Posterior vena cava (tissue), 2 donors: Measurements from ENCODE around the gene TMEM52. TPM values are rescaled to one million over a fixed set of nuclear protein-coding genes. Genes with fewer than 3 reads are reported as not detected.

Source experiments
- total RNA-seq, 2 donors: library from RNA; stranded (reverse); fragmentation: NEBNext Ultra II Directional; extraction: Animal tissue kit (Norgen Biotek cat#: 25700); gene quantifications; one replicate each; pipeline ENCODE4 v1.2.1, GENCODE V29; 2021
- donor health status: DM: yes; HTN: yes; CAD: no.
- donor health status: DM: yes; HTN: yes; CAD: no.

The TMEM52 gene
- total RNA-seq, 2 donors from 2014 or later, result not detected

Other genes starting within 250 kb of the TMEM52 start
- gene SLC35E2B, start 226.5 kb downstream of the TMEM52 start, total RNA-seq, result 10 to 100 TPM; 20.7 to 27.7 TPM
- 10 to 100 TPM; 29.2 to 37.7 TPM for gene CDK11A, start 194.9 kb downstream of the TMEM52 start, total RNA-seq
- 10 to 100 TPM; 60.0 to 63.5 TPM for gene NADK, start 140.8 kb downstream of the TMEM52 start, total RNA-seq
- gene GNB1, start 28.2 kb downstream of the TMEM52 start, total RNA-seq, result 100 to 1,000 TPM; 318 to 379 TPM
- under 1 TPM in 1 of 2 donors, not detected in 1; 0.37 TPM for gene CALML6, start 4.0 kb downstream of the TMEM52 start, total RNA-seq
- not detected for gene CFAP74, start 84.5 kb upstream of the TMEM52 start, total RNA-seq
- under 1 TPM; 0.29 to 0.88 TPM for gene GABRD, start 100.1 kb upstream of the TMEM52 start, total RNA-seq
- 1 to 10 TPM; 3.0 to 3.6 TPM for gene PRKCZ, start 131.1 kb upstream of the TMEM52 start, total RNA-seq